Liver (tissue), 9 donors: ENCODE data around the gene TSHR. TPM values are rescaled to one million over a fixed set of nuclear protein-coding genes. Genes with fewer than 3 reads are reported as not detected.

Source experiments
- DNase-seq: peaks from one replicate; pipeline ENCODE4 v3.0.0-alpha.2; 2017; ENCODE audit warnings: low spot score
- H3K27ac ChIP-seq, 2 donors: one replicate each; pipeline ENCODE4 v1.7.0; 2013; ENCODE audit warnings: inconsistent platforms in 2 of 2, low read length in 2 of 2, control low read depth in 1 of 2, low read depth in 1 of 2, mild to moderate bottlenecking in 1 of 2
- H3K27me3 ChIP-seq, 4 donors: one replicate each; pipeline versions ENCODE4 v1.6.1 to v1.7.0; 2013; ENCODE audit warnings: low read length in 3 of 4, inconsistent platforms in 1 of 4, mild to moderate bottlenecking in 1 of 4, moderate library complexity in 1 of 4; ENCODE audit not compliant: control insufficient read depth in 4 of 4, insufficient read depth in 4 of 4
- H3K36me3 ChIP-seq, 4 donors: one replicate each; pipeline versions ENCODE4 v1.6.1 to v1.7.0; 2013; ENCODE audit warnings: low read length in 3 of 4, mild to moderate bottlenecking in 3 of 4, low read depth in 1 of 4, moderate library complexity in 1 of 4; ENCODE audit not compliant: control insufficient read depth in 4 of 4, insufficient read depth in 3 of 4
- H3K4me1 ChIP-seq, 4 donors: one replicate each; pipeline versions ENCODE4 v1.6.1 to v1.7.0; 2013; ENCODE audit warnings: low read length in 3 of 4, mild to moderate bottlenecking in 3 of 4, moderate library complexity in 1 of 4; ENCODE audit not compliant: control insufficient read depth in 4 of 4, insufficient read depth in 4 of 4
- H3K4me3 ChIP-seq, 3 donors: one replicate each; pipeline versions ENCODE4 v1.6.1 to v1.7.0; 2013; ENCODE audit warnings: low read length in 3 of 3, control low read depth in 1 of 3, low read depth in 1 of 3, mild to moderate bottlenecking in 1 of 3
- H3K9ac ChIP-seq, 2 donors: one replicate each; pipeline ENCODE4 v1.7.0; 2013; ENCODE audit warnings: low read length in 2 of 2, mild to moderate bottlenecking in 2 of 2, moderate library complexity in 2 of 2, control low read depth in 1 of 2, low read depth in 1 of 2
- H3K9me3 ChIP-seq, 4 donors: one replicate each; pipeline versions ENCODE4 v1.6.1 to v1.7.0; 2013; ENCODE audit warnings: low read length in 3 of 4; ENCODE audit not compliant: control insufficient read depth in 4 of 4
- CTCF ChIP-seq: fragments of 150-350 bp; IDR thresholded peaks from 2 replicates; pipeline ENCODE4 v1.5.1; 2017; ENCODE audit warnings: improper control_type of control experiment, low read depth, low read length; ENCODE audit not compliant: missing input control
- FOXA1 ChIP-seq: IDR thresholded peaks from 2 replicates; pipeline ENCODE4 v1.6.1; 2016; ENCODE audit warnings: antibody characterized with exemption
- GABPA ChIP-seq, 2 donors: IDR thresholded peaks in 1 of 2; conservative IDR thresholded peaks in 1 of 2; 2 replicates each; pipeline ENCODE4 v1.6.1; 2016; ENCODE audit warnings: antibody characterized with exemption in 2 of 2, mild to moderate bottlenecking in 1 of 2, moderate library complexity in 1 of 2
- HNF4G ChIP-seq: IDR thresholded peaks from 2 replicates; pipeline ENCODE4 v1.6.1; 2016; ENCODE audit warnings: antibody characterized with exemption
- RAD21 ChIP-seq, 2 donors: IDR thresholded peaks; 2 replicates each; pipeline ENCODE4 v1.6.1; 2016; ENCODE audit warnings: antibody characterized with exemption in 2 of 2, mild to moderate bottlenecking in 2 of 2
- REST ChIP-seq: IDR thresholded peaks from 2 replicates; pipeline ENCODE4 v1.6.1; 2016; ENCODE audit warnings: antibody characterized with exemption, mild to moderate bottlenecking
- RXRA ChIP-seq, 2 donors: IDR thresholded peaks; 2 replicates each; pipeline ENCODE4 v1.6.1; 2017 to 2018; ENCODE audit warnings: antibody characterized with exemption in 2 of 2, mild to moderate bottlenecking in 1 of 2
- TAF1 ChIP-seq: conservative IDR thresholded peaks from 2 replicates; pipeline ENCODE4 v1.6.1; 2016; ENCODE audit warnings: antibody characterized with exemption, mild to moderate bottlenecking
- YY1 ChIP-seq: IDR thresholded peaks from 2 replicates; pipeline ENCODE4 v1.6.1; 2016; ENCODE audit warnings: antibody characterized with exemption, mild to moderate bottlenecking
- WGBS: extraction: QIAGEN DNeasy Blood & Tissue Kit; methylation state at CpG from one replicate; pipeline ENCODE4 v1.1.7; 2013; 5-methylcytosine and 5-hydroxymethylcytosine counted together
- polyA plus RNA-seq, 2 donors: library from polyadenylated mRNA; stranded (reverse) in 1 of 2; unstranded in 1 of 2; fragments of 200-250 nt in 1 of 2; fragments of >200 nt in 1 of 2; fragmentation: Nextera tagmentation in 1 of 2; extraction: Ambion mirVana in 1 of 2; gene quantifications; one replicate each; pipeline versions ENCODE4 v1.2.1 to v1.2.3, GENCODE V29; 2013 to 2015
- total RNA-seq, 2 donors: library from RNA; depleted of rRNA; stranded (reverse); fragments of >200 nt; gene quantifications; one replicate each; pipeline ENCODE4 v1.2.3, GENCODE V29; 2014
- TF ChIP-seq, protein P1 (sequence below): IDR thresholded peaks from 2 replicates; pipeline ENCODE4 v1.6.1; 2016; ENCODE audit warnings: antibody characterized with exemption
- TF ChIP-seq, protein P2 (sequence below): IDR thresholded peaks from 2 replicates; pipeline ENCODE4 v1.6.1; 2016; ENCODE audit warnings: antibody characterized with exemption
- donor health status: healthy.
- donor health status: healthy.
- donor health status: healthy.
- donor health status: healthy.
- donor health status: healthy.

Gene TSHR
- total and polyA plus RNA-seq, 4 donors: 0.08 to 3.2 TPM; not detected in 2

GRCh38 chr14:80941241-80942185, 13.9 kb upstream of the TSHR start, which contains the start of gene CEP128 (continued):
- TF ChIP-seq TAF1 (no peak), FOXA1 (no peak), CTCF (no peak)
- TF ChIP-seq, protein P1, sequence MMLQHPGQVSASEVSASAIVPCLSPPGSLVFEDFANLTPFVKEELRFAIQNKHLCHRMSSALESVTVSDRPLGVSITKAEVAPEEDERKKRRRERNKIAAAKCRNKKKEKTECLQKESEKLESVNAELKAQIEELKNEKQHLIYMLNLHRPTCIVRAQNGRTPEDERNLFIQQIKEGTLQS: no peak

DNA sequence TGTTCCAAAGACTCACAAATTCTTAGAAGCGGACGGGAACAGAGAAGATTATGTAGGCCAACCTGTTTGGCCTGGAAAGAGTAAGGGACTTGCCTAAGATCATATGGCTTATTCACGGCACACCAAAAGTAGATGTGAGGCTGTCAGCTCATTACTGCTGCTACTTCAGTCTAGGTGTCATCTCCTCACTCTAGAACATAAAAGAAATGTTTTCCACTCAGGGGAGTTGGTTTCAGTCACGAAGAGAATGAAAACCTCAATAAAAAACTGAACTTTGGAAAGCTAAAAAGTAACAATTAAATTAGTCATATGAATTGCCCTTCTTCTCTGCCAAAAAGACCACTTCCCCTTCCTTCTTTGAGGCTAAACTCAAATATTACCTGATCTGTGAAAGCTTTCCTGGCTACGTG, 13.2 kb upstream of the TSHR start:
- Histone ChIP-seq H3K27ac (peak overlapping the region in 1 of 2 donors; percentile 0), H3K4me3 (peak overlapping the region in 1 of 3 donors; percentile 66), H3K27me3 (no peaks in the 10 kb centered on the region), H3K36me3 (no peaks in the 10 kb centered on the region), H3K9me3 (no peaks in the 10 kb centered on the region), H3K4me1 (peaks cover 1 to 11% (median 8%) of the 10 kb centered on the region in 4 donors), H3K9ac (peak overlapping the region in 1 of 2 donors; percentile 7)
- WGBS: 36% methylated on average over 5 of the region's 5 CpGs
- TF ChIP-seq RXRA (IDR thresholded peaks at IDR 0.05) (no peak), HNF4G (no peak), GABPA (IDR thresholded peaks at IDR 0.05 in 1 of 2, conservative IDR thresholded peaks at IDR 0.05 in 1 of 2) (no peak), REST (no peak), YY1 (no peak), TAF1 (no peak), FOXA1 (no peak), RAD21 (IDR thresholded peaks at IDR 0.05) (no peak)
- TF ChIP-seq, protein P2, sequence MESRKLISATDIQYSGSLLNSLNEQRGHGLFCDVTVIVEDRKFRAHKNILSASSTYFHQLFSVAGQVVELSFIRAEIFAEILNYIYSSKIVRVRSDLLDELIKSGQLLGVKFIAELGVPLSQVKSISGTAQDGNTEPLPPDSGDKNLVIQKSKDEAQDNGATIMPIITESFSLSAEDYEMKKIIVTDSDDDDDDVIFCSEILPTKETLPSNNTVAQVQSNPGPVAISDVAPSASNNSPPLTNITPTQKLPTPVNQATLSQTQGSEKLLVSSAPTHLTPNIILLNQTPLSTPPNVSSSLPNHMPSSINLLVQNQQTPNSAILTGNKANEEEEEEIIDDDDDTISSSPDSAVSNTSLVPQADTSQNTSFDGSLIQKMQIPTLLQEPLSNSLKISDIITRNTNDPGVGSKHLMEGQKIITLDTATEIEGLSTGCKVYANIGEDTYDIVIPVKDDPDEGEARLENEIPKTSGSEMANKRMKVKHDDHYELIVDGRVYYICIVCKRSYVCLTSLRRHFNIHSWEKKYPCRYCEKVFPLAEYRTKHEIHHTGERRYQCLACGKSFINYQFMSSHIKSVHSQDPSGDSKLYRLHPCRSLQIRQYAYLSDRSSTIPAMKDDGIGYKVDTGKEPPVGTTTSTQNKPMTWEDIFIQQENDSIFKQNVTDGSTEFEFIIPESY: no peak
- TF ChIP-seq, protein P1: no peak
- DNase-seq: no peak
